Lower lobe of right lung (tissue), 2 donors: ENCODE measurements around the gene ZNF438. TPM values are rescaled to one million over a fixed set of nuclear protein-coding genes. Genes with fewer than 3 reads are reported as not detected.
A peak's percentile ranks its signal among the peaks of the same experiment; 100 is the strongest.

ENCODE experiments used
- ATAC-seq, 2 donors: fragments of 200-7000 bp; cut with Tn5 transposase; one replicate each; pipeline ENCODE4 v1.9.1; 2020 to 2022; ENCODE audit warnings: mild to moderate bottlenecking in 2 of 2, moderate library complexity in 2 of 2
- DNase-seq: peaks from one replicate; pipeline ENCODE4 v3.0.0-alpha.2; 2020
- H3K27ac ChIP-seq: fragments of 200-600 bp; one replicate; pipeline ENCODE4 v1.8.0; 2022
- H3K27me3 ChIP-seq: fragments of 200-600 bp; one replicate; pipeline ENCODE4 v1.8.0; 2022; ENCODE audit warnings: low read depth
- H3K36me3 ChIP-seq: fragments of 200-600 bp; one replicate; pipeline ENCODE4 v1.8.0; 2022; ENCODE audit warnings: mild to moderate bottlenecking
- H3K4me1 ChIP-seq: fragments of 200-600 bp; one replicate; pipeline ENCODE4 v1.8.0; 2022
- H3K4me3 ChIP-seq: fragments of 200-600 bp; one replicate; pipeline ENCODE4 v1.8.0; 2022; ENCODE audit warnings: mild to moderate bottlenecking
- H3K9me3 ChIP-seq: fragments of 200-600 bp; one replicate; pipeline ENCODE4 v1.8.0; 2022
- intact Hi-C: fragments of 100-400 bp; cut with DNase I; formaldehyde crosslinking; loops from one replicate; pipeline ENCODE4 v1.11.0; 2022
- total RNA-seq: library from RNA; stranded (reverse); fragmentation: NEBNext Ultra II Directional; extraction: Animal tissue kit (Norgen Biotek cat#: 25700); gene quantifications from one replicate; pipeline ENCODE4 v1.2.1, GENCODE V29; 2021
- TF ChIP-seq, protein P1 (sequence below): fragments of 200-600 bp; IDR thresholded peaks from one replicate; pipeline ENCODE4 v1.8.0; 2022; ENCODE audit warnings: antibody characterized with exemption, mild to moderate bottlenecking
- donor health status: DM: no; HTN: yes; CAD: no; lungs with severe emphysema.

Gene ZNF438
- total RNA-seq, 1 donor from 2014 or later: 15.2 TPM

DNA sequence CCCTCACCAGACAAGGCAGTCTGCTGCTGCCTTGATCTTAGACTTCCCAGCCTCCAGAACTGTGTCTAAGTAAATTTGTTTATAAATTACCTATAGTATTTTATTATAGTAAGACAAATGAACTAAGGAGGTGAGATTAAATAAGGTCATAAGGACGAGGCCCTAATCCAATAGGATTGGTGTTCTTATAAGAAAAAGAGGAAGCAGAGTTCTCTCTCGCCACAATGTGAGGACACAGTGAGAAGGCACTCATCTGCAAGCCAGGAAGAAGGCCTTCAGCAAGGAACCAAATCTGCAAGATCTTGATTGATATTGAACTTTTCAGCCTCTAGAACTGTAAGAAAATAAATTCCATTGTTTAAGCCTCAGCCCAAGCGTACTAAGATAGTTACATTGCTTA lies 6.1 kb upstream of the ZNF438 start:
- Histone ChIP-seq H3K4me3 (no peak overlapping the region), H3K9me3 (no peaks in the 10 kb centered on the region), H3K4me1 (peaks cover 22% of the 10 kb centered on the region), H3K36me3 (no peaks in the 10 kb centered on the region), H3K27me3 (no peaks in the 10 kb centered on the region), H3K27ac (no peak overlapping the region)
- no peak for ATAC-seq
- intact Hi-C loops: no loop called here
- TF ChIP-seq, protein P1, sequence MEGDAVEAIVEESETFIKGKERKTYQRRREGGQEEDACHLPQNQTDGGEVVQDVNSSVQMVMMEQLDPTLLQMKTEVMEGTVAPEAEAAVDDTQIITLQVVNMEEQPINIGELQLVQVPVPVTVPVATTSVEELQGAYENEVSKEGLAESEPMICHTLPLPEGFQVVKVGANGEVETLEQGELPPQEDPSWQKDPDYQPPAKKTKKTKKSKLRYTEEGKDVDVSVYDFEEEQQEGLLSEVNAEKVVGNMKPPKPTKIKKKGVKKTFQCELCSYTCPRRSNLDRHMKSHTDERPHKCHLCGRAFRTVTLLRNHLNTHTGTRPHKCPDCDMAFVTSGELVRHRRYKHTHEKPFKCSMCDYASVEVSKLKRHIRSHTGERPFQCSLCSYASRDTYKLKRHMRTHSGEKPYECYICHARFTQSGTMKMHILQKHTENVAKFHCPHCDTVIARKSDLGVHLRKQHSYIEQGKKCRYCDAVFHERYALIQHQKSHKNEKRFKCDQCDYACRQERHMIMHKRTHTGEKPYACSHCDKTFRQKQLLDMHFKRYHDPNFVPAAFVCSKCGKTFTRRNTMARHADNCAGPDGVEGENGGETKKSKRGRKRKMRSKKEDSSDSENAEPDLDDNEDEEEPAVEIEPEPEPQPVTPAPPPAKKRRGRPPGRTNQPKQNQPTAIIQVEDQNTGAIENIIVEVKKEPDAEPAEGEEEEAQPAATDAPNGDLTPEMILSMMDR: no peak
- DNase-seq: no peak

DNA sequence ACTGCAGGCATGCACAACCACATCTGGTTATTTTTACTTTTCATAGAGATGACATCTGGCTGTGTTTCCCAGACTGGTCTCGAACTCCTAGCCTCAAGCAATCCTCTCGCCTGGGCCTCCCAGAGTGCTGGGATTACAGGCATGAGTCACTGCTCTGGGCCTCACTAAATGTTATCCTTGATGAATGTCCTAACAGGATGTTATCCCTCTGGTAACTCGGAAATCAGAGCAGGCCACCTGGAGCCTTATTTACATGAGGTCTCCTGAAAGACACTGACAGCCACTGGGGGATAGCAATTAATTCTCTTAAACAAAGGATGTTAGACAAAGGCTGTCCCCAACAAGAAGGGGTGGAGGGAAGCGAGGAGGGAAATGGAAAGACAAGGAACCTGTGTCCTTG lies 4.5 kb upstream of the ZNF438 start:
- Histone ChIP-seq H3K9me3 (no peaks in the 10 kb centered on the region), H3K27ac (peak overlapping the region; percentile 39), H3K27me3 (no peaks in the 10 kb centered on the region), H3K36me3 (no peaks in the 10 kb centered on the region), H3K4me3 (no peak overlapping the region), H3K4me1 (peaks cover 23% of the 10 kb centered on the region)
- ATAC-seq (no peak), DNase-seq (no peak)
- TF ChIP-seq, protein P1: no peak
- intact Hi-C loops: no loop called here

DNA sequence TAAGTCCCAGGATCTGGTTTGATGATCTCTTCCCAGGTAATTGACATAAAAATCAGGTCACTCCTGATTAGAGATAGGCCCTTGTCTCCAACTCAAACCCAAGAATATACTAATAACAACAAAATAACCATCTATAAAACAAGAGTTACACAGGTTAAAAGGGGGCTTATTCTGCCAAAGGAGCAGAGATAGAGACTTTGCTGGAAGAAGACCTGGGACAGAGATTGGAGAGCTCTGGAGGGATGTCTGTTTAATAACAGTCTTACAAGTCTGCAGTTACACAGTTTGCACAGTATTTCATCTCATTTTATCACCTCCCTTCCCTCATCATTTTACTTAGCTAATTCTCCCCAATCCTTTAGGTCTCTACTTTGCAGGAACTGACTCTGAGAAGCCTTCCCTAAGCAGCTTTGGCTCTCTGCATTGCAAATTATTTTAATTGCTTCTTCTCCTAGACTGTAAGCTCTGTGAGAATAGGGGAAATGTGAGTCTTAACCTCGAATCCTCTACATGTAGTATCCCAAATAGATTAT lies 3.7 kb upstream of the ZNF438 start:
- Histone ChIP-seq H3K9me3 (no peaks in the 10 kb centered on the region), H3K4me1 (peaks cover 32% of the 10 kb centered on the region), H3K36me3 (no peaks in the 10 kb centered on the region), H3K27me3 (no peaks in the 10 kb centered on the region), H3K4me3 (no peak overlapping the region), H3K27ac (peak overlapping the region; percentile 39)
- ATAC-seq: no peak
- no peak for DNase-seq
- TF ChIP-seq, protein P1: no peak
- intact Hi-C loops: no loop called here

GRCh38 chr10:31034098-31034909 lies 2.6 kb upstream of the ZNF438 start:
- Histone ChIP-seq H3K9me3 (no peaks in the 10 kb centered on the region), H3K27ac (peak overlapping the region; percentile 63), H3K4me1 (peaks cover 41% of the 10 kb centered on the region), H3K4me3 (no peak overlapping the region), H3K36me3 (no peaks in the 10 kb centered on the region), H3K27me3 (no peaks in the 10 kb centered on the region)
- TF ChIP-seq, protein P1: no peak
- ATAC-seq (no peak), DNase-seq (no peak)
- intact Hi-C loops: no loop called here

GRCh38 chr10:31033147-31033546 lies 1.5 kb upstream of the ZNF438 start:
- Histone ChIP-seq H3K36me3 (no peaks in the 10 kb centered on the region), H3K4me1 (peaks cover 47% of the 10 kb centered on the region), H3K4me3 (peak overlapping the region; percentile 70), H3K9me3 (no peaks in the 10 kb centered on the region), H3K27me3 (no peaks in the 10 kb centered on the region), H3K27ac (peak overlapping the region; percentile 99)
- TF ChIP-seq, protein P1: no peak
- ATAC-seq (no peak), DNase-seq (no peak)
- intact Hi-C loops: no loop called here
